ENCODE data around the gene SEMA4D.

Gene SEMA4D

GRCh38 chr9:89390578-89391116, 107.3 kb downstream of the SEMA4D start:
- no peak for DNase-seq (ENCODE audit: low read depth)
- TF ChIP-seq CTCF (IDR thresholded peaks at IDR 0.05; ENCODE audit: low read length, missing control alignments) = no peak
- no peak overlapping the region for H3K4me3 ChIP-seq (replicated peaks; ENCODE audit: low read depth, low read length)

DNA sequence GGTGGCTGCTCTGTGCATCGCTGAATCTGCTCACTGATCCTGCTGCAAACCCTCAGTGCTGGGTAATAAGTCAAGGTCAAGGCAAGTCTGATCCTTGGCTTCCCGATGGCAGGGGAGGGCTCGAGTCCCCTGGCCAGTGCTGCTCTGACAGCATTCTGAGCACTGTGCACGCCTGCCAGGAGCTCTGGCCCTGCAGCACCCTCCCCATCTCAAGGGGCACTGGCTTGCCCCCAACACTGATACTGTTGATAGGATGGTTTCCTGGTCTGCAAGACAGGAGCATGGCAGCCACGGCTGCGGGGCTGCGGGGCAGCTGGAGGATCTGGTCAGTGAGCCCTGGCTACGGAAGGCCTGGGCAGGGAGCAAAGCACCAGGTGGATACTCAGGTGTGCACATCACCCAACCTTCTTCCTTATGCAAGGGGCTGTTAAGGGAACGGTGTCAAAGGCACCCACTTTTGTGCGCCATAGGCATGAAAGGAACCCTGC, 107.8 kb downstream of the SEMA4D start:
- no peak for DNase-seq (ENCODE audit: low read depth)
- H3K4me3 ChIP-seq (replicated peaks; ENCODE audit: low read depth, low read length) = no peak overlapping the region
- no peak for TF ChIP-seq CTCF (IDR thresholded peaks at IDR 0.05; ENCODE audit: low read length, missing control alignments)

DNA sequence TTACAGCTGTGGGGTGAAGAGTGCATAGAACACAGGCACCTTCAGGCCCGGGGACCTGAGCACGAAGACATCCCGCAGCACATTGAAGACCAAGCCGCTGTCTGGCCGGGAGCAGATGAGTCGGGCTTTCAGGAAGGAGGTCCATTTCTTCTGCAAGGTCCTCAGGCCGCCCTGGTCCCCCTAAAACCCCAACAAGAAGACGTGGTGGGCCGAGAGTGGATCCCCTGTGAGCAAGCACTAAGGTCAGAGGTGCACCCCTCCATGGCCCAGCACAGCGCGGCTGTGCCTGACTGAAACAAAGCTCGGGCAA, 109.1 kb downstream of the SEMA4D start:
- no peak for DNase-seq (ENCODE audit: low read depth)

DNA sequence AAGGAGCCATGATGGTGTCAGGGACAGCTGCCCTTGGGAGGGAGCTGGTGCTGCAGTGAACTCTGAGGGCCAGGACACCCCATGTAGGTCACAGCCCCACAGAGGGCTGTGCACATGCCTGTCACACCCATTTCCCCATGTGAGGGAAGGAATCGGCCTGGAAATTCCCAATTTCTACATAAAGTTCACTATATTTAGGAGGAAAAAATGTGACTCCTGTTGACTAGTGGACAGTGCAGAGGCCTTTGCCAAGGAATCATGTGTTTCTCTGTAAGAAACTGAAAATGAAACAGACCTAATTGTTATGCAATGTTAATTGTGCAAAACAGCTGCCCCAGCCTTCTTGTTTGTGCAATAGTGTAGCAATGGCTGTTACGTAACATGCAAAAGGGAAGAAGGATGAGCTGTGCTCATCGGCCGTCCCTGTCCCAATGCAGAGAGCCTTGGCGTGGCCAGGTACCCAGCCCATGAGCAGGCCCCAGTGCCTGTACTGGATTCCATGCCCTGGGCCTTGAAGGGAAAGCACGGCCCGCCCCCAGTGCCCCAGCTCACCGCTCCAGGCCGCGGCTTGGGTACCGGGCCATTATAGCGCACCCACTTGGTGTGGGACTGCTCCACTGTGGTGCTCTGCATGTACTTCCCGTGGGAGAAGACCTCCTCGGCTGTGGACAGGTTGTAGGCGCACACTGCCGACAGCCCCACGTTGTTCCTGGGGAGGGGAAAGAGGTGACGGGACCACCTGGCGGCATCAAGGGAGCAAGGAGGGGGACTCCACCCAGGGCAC, 109.6 kb downstream of the SEMA4D start:
- TF ChIP-seq CTCF (IDR thresholded peaks at IDR 0.05; ENCODE audit: low read length, missing control alignments) = no peak
- no peak overlapping the region for H3K4me3 ChIP-seq (replicated peaks; ENCODE audit: low read depth, low read length)
- peak; percentile 90 for DNase-seq (ENCODE audit: low read depth)

More for the DNA sequence above, 109.1 kb downstream of the SEMA4D start:
- H3K4me3 ChIP-seq (replicated peaks; ENCODE audit: low read depth, low read length) = no peak overlapping the region
- TF ChIP-seq CTCF (IDR thresholded peaks at IDR 0.05; ENCODE audit: low read length, missing control alignments) = no peak

GRCh38 chr9:89387197-89387849, 110.6 kb downstream of the SEMA4D start:
- H3K4me3 ChIP-seq (replicated peaks; ENCODE audit: low read depth, low read length) = no peak overlapping the region
- TF ChIP-seq CTCF (IDR thresholded peaks at IDR 0.05; ENCODE audit: low read length, missing control alignments) = no peak

DNA sequence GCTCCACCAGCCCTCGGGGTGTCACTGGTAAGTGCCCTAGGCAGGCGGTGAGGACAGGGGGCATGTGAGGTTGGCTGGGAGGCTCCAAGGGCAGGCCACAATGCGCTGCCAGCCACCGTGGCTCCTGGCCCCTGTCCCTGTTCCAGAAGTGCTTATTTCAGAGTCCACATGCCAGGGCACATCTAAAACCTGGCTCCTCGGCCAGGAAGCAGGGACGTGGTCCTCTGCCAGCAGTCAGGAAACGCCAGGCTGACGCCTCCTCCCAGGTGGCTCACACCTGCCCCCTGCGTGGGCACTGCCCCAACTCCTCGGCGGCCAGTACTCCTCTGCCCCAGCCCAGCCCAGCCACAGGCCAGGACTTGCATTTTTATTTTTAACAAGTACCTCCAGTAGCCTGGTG, 111.1 kb downstream of the SEMA4D start:
- DNase-seq (ENCODE audit: low read depth) = no peak
- no peak for TF ChIP-seq CTCF (IDR thresholded peaks at IDR 0.05; ENCODE audit: low read length, missing control alignments)
- no peak overlapping the region for H3K4me3 ChIP-seq (replicated peaks; ENCODE audit: low read depth, low read length)

More at GRCh38 chr9:89387197-89387849, 110.6 kb downstream of the SEMA4D start:
- DNase-seq (ENCODE audit: low read depth) = no peak

Data from fibroblast of pulmonary artery (primary cell).